Cerebellar nuclear complex (tissue), 1 donor: ENCODE data around the gene DUOX2.
"Not testable (repeated sequence)": the region's sequence is repeated elsewhere in the genome, so short reads cannot be mapped to it uniquely, and the experiment has no call there.

Experiments used
- DNase-seq, 2 experiments: peaks; one replicate each; lab custom pipeline; 2025; lab: John Stamatoyannopoulos, UW

DUOX2 gene

GRCh38 chr15:45100884-45101625 lies 12.9 kb downstream of the DUOX2 start:
- no peak for DNase-seq

- DNase-seq = no peak
Measured at GRCh38 chr15:45099549-45100165, 14.3 kb downstream of the DUOX2 start.

GRCh38 chr15:45097466-45097865 lies 16.5 kb downstream of the DUOX2 start:
- DNase-seq = no peak

DNA sequence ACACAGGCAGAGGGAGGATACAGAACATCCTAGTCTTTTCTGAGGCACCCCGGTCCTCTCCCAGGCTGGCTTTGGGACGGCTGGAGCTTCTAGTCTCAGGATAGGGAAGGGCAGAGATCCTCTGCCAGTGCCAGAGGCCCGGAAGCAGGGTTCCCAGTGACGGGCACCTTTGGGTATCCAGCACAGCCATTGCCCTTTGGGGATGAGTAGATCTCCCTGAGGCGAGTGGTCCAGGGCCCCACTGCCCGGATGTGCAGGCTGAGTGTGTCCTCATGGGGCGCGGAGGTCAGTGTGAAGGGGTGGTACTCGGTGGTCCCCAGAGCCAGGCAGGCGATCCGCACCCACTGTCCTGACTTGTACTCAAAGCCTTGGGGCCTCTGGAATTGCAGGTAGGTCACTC lies 18.3 kb downstream of the DUOX2 start:
- DNase-seq = no peak

GRCh38 chr15:45094358-45094730 lies 19.6 kb downstream of the DUOX2 start:
- no peak for DNase-seq

- DNase-seq = no peak
Measured at GRCh38 chr15:45093622-45094357, 20.2 kb downstream of the DUOX2 start.

DNA sequence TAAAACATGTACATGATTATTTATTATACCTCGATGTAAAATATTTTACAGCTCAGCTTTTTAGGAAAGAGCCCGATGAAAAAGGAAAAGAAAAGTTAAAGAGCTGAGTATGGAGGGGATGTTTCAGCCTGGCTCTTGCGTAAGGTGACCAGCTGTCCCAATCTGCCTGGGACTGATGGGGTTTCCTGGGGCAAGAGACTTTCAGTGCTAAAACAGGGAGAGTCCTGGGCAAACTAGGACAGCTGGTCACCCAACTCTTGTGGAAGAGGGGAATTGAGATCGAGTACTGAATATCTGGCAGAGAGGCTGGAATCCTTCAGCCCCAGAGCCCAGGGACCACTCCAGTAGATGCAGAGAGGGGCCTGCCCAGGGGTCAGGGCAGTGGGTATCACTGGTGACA lies 21.0 kb downstream of the DUOX2 start:
- no peak for DNase-seq

- no peak for DNase-seq
Measured at GRCh38 chr15:45091576-45091975, 22.4 kb downstream of the DUOX2 start.

DNA sequence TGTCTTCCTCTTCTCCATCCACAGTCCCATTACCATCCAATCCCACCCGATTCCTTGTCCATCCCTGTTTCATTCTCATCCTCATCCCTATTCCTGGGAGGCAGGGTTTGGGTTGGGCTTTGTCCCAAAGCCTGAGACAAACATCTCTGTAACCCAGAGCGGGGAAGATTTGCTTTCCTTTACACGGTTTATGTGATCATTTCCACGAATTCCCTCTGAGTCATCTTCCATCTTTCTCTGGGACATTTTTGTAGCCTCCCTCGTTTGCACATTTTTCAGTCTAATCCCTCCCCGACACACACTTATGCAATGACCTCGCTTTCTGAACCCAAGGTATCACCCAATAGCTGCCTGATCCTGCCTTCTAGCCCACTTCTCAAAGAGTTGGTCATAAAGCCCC lies 22.8 kb downstream of the DUOX2 start:
- no peak for DNase-seq

- DNase-seq = no peak
Measured at GRCh38 chr15:45089712-45090373, 24.1 kb downstream of the DUOX2 start.

- DNase-seq = no peak
Measured at GRCh38 chr15:45088801-45089711, 24.9 kb downstream of the DUOX2 start.

GRCh38 chr15:45087513-45087912 lies 26.5 kb downstream of the DUOX2 start:
- DNase-seq = no peak

DNA sequence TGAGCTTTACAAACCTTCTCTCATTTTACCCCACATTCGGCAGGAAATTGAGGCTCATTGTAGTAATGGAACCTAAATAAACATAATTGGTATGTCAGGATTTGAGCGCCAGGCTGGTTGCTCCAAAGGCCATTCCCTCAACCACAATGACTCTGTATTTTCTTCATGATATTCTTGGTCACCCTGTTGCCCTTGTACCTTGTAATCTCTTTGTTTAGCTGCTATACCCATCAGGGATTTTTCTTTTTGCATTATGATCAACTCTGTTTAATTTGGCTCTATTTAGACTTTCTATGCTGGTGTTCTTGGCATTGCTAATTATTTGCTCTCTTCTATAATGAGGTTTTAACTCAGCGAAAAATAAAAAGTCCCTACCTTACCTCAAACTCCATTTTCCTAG lies 29.8 kb downstream of the DUOX2 start:
- DNase-seq = no peak

- no peak for DNase-seq
Measured at GRCh38 chr15:45083223-45083622, 30.7 kb downstream of the DUOX2 start.

GRCh38 chr15:45082412-45082811 lies 31.6 kb downstream of the DUOX2 start:
- not testable (repeated sequence) for DNase-seq

- peak in 1 of 2 experiments; percentile 6 for DNase-seq
Measured at GRCh38 chr15:45080593-45080992, 33.4 kb downstream of the DUOX2 start.

DNA sequence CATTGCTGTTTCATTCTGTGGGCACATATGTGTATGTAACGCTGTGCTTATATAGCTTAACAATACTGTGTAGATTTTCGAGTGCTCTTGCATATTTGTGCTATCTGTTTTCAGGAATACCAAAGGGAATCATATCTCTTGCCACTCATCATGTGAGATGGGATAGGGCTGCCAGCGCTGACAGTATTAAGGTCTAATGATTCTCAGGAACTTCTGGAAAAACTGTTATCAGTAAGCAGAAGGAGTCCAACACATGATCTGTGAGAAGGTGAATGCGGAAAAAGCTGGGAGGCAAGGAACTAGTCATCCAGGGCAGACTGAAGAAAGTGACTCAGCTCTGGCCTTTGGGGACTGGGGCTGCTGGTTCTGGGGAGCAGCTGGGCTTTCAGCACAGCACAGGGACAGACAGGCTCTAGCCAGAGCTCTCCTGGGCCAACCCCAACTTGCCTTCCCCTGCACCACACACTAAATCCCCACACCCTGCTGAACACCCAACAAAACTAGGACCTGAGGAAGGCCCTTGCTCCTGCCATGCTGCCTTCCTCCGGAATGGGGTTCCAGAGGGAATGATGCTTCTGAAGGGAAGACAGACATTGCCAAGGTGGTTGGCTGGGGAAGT lies 34.2 kb downstream of the DUOX2 start:
- DNase-seq = not testable (repeated sequence)

DNA sequence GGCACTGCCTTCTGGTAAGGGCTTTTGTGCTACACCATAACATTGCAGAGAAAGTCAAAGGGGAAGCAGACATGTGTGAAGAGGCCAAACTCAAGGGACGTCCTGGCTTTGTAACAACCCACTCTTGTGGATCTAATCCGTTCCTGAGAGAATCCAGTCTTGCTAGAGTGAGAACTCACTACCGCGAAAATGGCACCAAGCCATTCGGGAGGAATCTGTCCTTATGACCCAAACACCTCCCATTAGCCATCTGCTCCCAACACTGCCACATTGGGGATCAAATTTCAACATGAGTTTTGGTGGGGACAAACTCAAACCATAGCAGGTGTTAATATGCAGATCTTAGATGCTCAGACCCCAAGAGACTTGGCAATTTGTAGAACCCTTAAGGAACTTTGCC lies 34.8 kb downstream of the DUOX2 start:
- DNase-seq = not testable (repeated sequence)

DNA sequence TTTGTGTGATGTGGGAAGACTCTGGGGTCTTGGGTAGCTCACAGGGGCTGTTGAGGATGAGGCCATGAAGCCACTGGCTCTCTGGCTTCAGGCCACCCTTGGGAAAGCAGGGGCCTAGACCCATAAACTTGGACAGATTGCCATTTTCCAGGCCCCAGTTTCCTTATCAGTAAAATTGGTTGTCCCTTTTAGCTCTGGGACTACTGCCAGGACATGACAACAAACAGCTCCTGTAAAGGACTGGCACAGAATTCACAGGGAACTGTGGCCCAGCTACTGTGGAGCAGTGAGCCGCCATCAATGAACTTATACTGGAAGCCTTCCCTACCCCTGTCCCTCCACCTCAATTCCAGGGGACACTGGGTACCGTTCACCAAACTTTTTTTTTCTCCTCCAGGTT lies 36.6 kb downstream of the DUOX2 start:
- DNase-seq = not testable (repeated sequence)

- DNase-seq = not testable (repeated sequence)
Measured at GRCh38 chr15:45075440-45076320, 38.3 kb downstream of the DUOX2 start.
